Naive B cell (primary cell): ENCODE data around the gene CCDC157. TPM values are rescaled to one million over a fixed set of nuclear protein-coding genes. Genes with fewer than 3 reads are reported as not detected.

Source experiments
- ATAC-seq, 2 donors: fragments of 150-1000 bp; cut with Tn5 transposase; 2 replicates each; pipeline ENCODE4 v1.10.0; 2021; ENCODE audit warnings: low read depth in 2 of 2, mild to moderate bottlenecking in 2 of 2, moderate library complexity in 2 of 2
- DNase-seq: peaks from one replicate; pipeline ENCODE4 v3.0.0; 2022
- H3K27ac Mint-ChIP-seq, 6 donors: one replicate each; pipeline ENCODE4 v1.8.0; 2020 to 2022; ENCODE audit warnings: mild to moderate bottlenecking in 6 of 6, mixed read lengths in 6 of 6, moderate library complexity in 5 of 6, inconsistent platforms in 2 of 6
- H3K27me3 Mint-ChIP-seq, 3 donors: one replicate each; pipeline ENCODE4 v1.8.0; 2021 to 2022; ENCODE audit warnings: mixed read lengths in 3 of 3, mild to moderate bottlenecking in 1 of 3
- H3K36me3 Mint-ChIP-seq, 2 donors: one replicate each; pipeline ENCODE4 v1.8.0; 2020 to 2022; ENCODE audit warnings: mixed read lengths in 2 of 2, inconsistent platforms in 1 of 2, mild to moderate bottlenecking in 1 of 2
- H3K4me1 Mint-ChIP-seq, 3 donors: one replicate each; pipeline ENCODE4 v1.8.0; 2020 to 2022; ENCODE audit warnings: mixed read lengths in 3 of 3, inconsistent platforms in 1 of 3, mild to moderate bottlenecking in 1 of 3, moderate library complexity in 1 of 3
- H3K4me3 Mint-ChIP-seq, 8 donors: one replicate each; pipeline ENCODE4 v1.8.0; 2020 to 2022; ENCODE audit warnings: mild to moderate bottlenecking in 8 of 8, mixed read lengths in 8 of 8, moderate library complexity in 8 of 8, inconsistent platforms in 2 of 8
- H3K9me3 Mint-ChIP-seq, 7 donors: one replicate each; pipeline ENCODE4 v1.8.0; 2020 to 2022; ENCODE audit warnings: mixed read lengths in 7 of 7, mild to moderate bottlenecking in 5 of 7, inconsistent platforms in 2 of 7, moderate library complexity in 1 of 7
- polyA plus RNA-seq, 6 donors: library from polyadenylated mRNA; unstranded; fragments of 300-500 nt; fragmentation: Illumina TruSeq; gene quantifications; one replicate each; pipeline ENCODE4 v1.2.3, GENCODE V29; 2021; ENCODE audit warnings: low read depth in 6 of 6

CCDC157 gene
- polyA plus RNA-seq, 6 donors from 2014 or later: 0.47 to 2.6 (median 1.6) TPM; not detected in 1

GRCh38 chr22:30317778-30318177 lies 39.0 kb upstream of the CCDC157 start:
- peaks cover 7 to 9% of the 10 kb centered on the region in 2 donors for H3K36me3 Mint-ChIP-seq
- H3K9me3 Mint-ChIP-seq: no peaks in the 10 kb centered on the region
- ATAC-seq: no peak

GRCh38 chr22:30318799-30319419 lies 37.9 kb upstream of the CCDC157 start:
- ATAC-seq (no peak), DNase-seq (no peak)
- Mint-ChIP-seq H3K4me1 (peaks cover 57 to 96% (median 91%) of the 10 kb centered on the region in 3 donors), H3K27me3 (no peaks in the 10 kb centered on the region), H3K9me3 (no peaks in the 10 kb centered on the region), H3K4me3 (peak overlapping the region in 1 of 8 donors; percentile 31), H3K27ac (peak overlapping the region in 5 of 6 donors; percentile 5 to 95 (median 73)), H3K36me3 (peaks cover 7 to 9% of the 10 kb centered on the region in 2 donors)

More at GRCh38 chr22:30317778-30318177, 39.0 kb upstream of the CCDC157 start:
- peaks cover 58 to 96% (median 89%) of the 10 kb centered on the region in 3 donors for H3K4me1 Mint-ChIP-seq
- no peak for DNase-seq
- peak overlapping the region in 1 of 8 donors; percentile 12 for H3K4me3 Mint-ChIP-seq
- H3K27ac Mint-ChIP-seq: peak overlapping the region in 4 of 6 donors; percentile 36 to 95 (median 80)
- no peaks in the 10 kb centered on the region for H3K27me3 Mint-ChIP-seq

DNA sequence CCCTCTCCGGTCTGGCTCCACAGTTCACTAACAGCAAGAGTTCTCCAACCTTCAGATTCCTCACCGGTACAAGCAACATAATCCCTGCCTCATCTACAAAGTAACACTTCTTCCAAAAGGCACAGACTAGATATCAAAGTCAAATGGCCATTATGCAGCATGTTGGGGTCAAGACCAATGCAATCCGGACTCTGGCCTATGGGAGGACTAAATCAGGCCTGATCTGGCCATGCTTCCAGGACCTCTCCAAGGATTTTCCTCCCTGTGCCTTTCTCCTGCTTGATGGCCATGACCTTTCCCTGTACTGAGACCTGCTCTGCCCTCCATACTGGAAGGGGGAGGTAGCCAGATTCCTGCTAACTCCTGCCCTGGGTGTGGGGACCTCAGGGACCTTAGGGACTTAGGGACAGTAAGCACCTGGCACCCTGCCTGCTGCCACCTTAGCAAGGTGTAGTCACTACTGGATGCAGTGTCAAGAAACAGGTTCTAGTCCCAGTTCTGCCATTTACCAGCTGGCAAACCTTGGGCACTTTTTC lies 36.7 kb upstream of the CCDC157 start:
- H3K36me3 Mint-ChIP-seq: peaks cover 3 to 9% of the 10 kb centered on the region in 2 donors
- no peaks in the 10 kb centered on the region for H3K27me3 Mint-ChIP-seq
- DNase-seq (no peak), ATAC-seq (no peak)
- H3K27ac Mint-ChIP-seq: peak overlapping the region in 2 of 6 donors; percentile 10 to 38
- peak overlapping the region in 1 of 8 donors; percentile 36 for H3K4me3 Mint-ChIP-seq
- H3K9me3 Mint-ChIP-seq: no peaks in the 10 kb centered on the region
- peaks cover 57 to 96% (median 91%) of the 10 kb centered on the region in 3 donors for H3K4me1 Mint-ChIP-seq

DNA sequence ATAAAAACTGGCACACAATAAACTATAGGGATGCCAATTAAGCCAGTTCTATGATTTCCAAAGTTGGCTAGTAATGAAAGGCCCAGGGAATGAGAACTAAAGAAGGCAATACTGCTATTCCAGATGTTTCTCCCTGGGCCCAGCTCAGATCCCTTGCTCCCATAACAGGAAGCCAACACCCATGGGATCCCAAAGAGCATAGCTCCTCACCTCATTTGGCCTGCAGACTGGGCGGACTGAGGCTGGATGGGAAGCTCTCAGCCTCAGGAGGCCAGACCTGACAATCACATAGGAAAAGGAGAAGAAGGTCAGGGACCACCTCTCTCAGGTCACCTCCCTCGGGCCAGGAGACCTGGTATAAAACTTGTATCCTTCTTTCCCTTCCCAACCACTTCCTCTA lies 35.3 kb upstream of the CCDC157 start:
- ATAC-seq: no peak
- peaks cover 57 to 94% (median 89%) of the 10 kb centered on the region in 3 donors for H3K4me1 Mint-ChIP-seq
- DNase-seq: no peak
- no peaks in the 10 kb centered on the region for H3K9me3 Mint-ChIP-seq
- H3K27me3 Mint-ChIP-seq: no peaks in the 10 kb centered on the region
- peaks cover 3 to 9% of the 10 kb centered on the region in 2 donors for H3K36me3 Mint-ChIP-seq
- H3K27ac Mint-ChIP-seq: peak overlapping the region in 2 of 6 donors; percentile 19 to 70
- H3K4me3 Mint-ChIP-seq: no peak overlapping the region

DNA sequence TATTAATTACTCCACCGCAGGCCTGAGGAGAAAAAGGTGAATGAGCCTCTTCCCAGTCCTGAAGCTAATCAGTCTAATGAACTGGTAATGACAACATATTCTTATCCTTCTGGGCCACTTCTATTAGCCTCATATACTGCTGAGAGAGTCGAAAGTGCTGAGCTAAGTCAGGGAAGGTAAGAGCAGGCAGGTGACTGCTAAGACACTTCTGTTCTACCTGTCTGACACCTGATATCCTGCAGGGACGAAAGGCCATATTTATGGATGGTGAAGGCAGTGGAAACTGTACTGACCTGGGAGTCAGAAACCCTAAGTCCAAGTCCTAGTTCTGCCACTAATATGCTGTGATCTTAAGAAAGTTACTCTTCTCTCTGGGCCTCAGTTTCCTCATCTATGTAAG lies 33.6 kb upstream of the CCDC157 start:
- no peaks in the 10 kb centered on the region for H3K9me3 Mint-ChIP-seq
- ATAC-seq: no peak
- no peak for DNase-seq
- H3K36me3 Mint-ChIP-seq: peaks cover 3 to 9% of the 10 kb centered on the region in 2 donors
- H3K27me3 Mint-ChIP-seq: no peaks in the 10 kb centered on the region
- H3K27ac Mint-ChIP-seq: peak overlapping the region in 1 of 6 donors; percentile 51
- peak overlapping the region in 3 of 8 donors; percentile 33 to 95 (median 56) for H3K4me3 Mint-ChIP-seq
- peaks cover 57 to 87% (median 86%) of the 10 kb centered on the region in 3 donors for H3K4me1 Mint-ChIP-seq

- Mint-ChIP-seq H3K36me3 (peaks cover 3 to 8% of the 10 kb centered on the region in 2 donors), H3K4me1 (peaks cover 48 to 77% (median 77%) of the 10 kb centered on the region in 3 donors), H3K9me3 (no peaks in the 10 kb centered on the region), H3K4me3 (peak overlapping the region; percentile 82 to 95 (median 87)), H3K27me3 (no peaks in the 10 kb centered on the region), H3K27ac (peak overlapping the region in 1 of 6 donors; percentile 38)
- DNase-seq: no peak
- no peak for ATAC-seq
Observed at GRCh38 chr22:30324014-30324730, 32.6 kb upstream of the CCDC157 start.

DNA sequence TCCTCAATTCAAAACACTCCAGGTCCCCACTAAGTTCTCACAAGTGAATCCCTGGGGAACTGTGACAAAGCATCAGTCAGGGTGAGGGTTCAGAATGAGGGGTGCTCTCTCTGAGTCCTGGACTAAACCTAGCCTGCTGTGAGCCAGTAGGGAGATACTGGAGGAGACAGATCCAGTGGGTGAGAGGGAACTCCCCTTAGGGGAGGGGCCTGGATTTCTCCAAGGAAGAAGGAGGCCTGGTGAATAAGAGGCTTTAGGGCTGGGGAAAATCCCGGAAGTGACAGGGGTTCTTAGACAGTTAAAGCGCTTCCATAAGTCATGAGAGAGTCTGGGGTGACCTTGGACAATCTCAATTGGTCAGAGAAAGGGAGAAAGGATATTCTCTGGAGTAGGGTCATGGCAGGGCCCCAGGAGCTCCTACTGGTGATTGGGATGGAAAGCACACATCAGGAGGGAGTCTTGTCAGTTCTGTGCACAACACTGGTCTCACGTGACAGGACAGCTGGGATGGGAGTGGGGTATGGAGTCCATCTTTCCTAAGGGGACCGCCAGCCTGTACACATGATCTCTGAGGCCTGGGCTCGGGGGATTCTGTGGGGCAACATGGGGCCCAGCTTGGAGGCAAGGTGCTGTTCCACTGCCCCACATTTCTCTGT lies 31.6 kb upstream of the CCDC157 start:
- DNase-seq (no peak), ATAC-seq (no peak)
- H3K27me3 Mint-ChIP-seq: no peaks in the 10 kb centered on the region
- peak overlapping the region; percentile 86 to 95 (median 89) for H3K4me3 Mint-ChIP-seq
- H3K9me3 Mint-ChIP-seq: no peaks in the 10 kb centered on the region
- H3K36me3 Mint-ChIP-seq: peaks cover under 1 to 3% of the 10 kb centered on the region in 2 donors
- H3K4me1 Mint-ChIP-seq: peaks cover 39 to 67% (median 67%) of the 10 kb centered on the region in 3 donors
- peak overlapping the region in 5 of 6 donors; percentile 59 to 85 (median 70) for H3K27ac Mint-ChIP-seq

- DNase-seq (no peak), ATAC-seq (no peak)
- Mint-ChIP-seq H3K27me3 (no peaks in the 10 kb centered on the region), H3K4me3 (peak overlapping the region; percentile 86 to 95 (median 89)), H3K4me1 (peaks cover 39 to 65% (median 61%) of the 10 kb centered on the region in 3 donors), H3K36me3 (peaks cover 0 to 6% of the 10 kb centered on the region in 2 donors), H3K27ac (peak overlapping the region in 4 of 6 donors; percentile 29 to 83 (median 42)), H3K9me3 (no peaks in the 10 kb centered on the region)
Observed at GRCh38 chr22:30325724-30326254, 31.0 kb upstream of the CCDC157 start.

DNA sequence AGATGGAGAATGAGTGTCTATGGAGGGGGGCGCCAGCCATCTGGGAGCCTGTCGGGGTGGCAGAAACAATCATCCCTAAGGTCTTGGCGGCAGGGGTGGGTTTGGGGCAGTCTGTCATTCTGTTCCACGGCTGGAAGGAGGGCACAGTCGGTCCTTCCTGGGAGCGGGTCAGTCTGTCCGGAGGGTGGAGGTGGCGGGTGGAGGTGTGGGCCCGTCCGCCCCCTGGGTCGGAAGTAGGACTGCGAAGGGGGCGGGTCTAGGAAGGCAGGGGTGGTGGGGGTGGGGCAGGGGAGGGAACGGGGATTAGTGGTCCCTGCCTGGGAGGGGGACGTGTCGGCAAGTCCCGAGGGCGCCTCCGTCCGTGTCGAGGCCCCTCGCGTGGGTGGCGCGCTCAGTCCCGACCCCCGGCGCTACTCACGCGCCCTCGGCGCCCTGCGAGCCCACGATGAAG lies 30.5 kb upstream of the CCDC157 start:
- peaks cover 39 to 60% (median 56%) of the 10 kb centered on the region in 3 donors for H3K4me1 Mint-ChIP-seq

GRCh38 chr22:30326706-30327362 lies 30.0 kb upstream of the CCDC157 start, which contains the start of gene TBC1D10A:
Gene TBC1D10A, minus strand, starts transcription at chr22:30326941. Its CDS starts 60 bp downstream, at chr22:30326881.
- H3K9me3 Mint-ChIP-seq: no peaks in the 10 kb centered on the region
- no peaks in the 10 kb centered on the region for H3K27me3 Mint-ChIP-seq
- H3K4me3 Mint-ChIP-seq: peak within 1 kb of the TSS; percentile 86 to 95 (median 89)
- peaks cover 0 to 7% of the 10 kb centered on the region in 2 donors for H3K36me3 Mint-ChIP-seq
- DNase-seq (peak; percentile 92), ATAC-seq (peak; percentile 89 to 90)
- peaks cover 39 to 54% (median 50%) of the 10 kb centered on the region in 3 donors for H3K4me1 Mint-ChIP-seq
- peak within 1 kb of the TSS; percentile 78 to 98 (median 92) for H3K27ac Mint-ChIP-seq

More for the DNA sequence above, 30.5 kb upstream of the CCDC157 start:
- no peak for DNase-seq
- H3K4me3 Mint-ChIP-seq: peak overlapping the region; percentile 86 to 95 (median 89)
- H3K27me3 Mint-ChIP-seq: no peaks in the 10 kb centered on the region
- peaks cover 0 to 7% of the 10 kb centered on the region in 2 donors for H3K36me3 Mint-ChIP-seq
- H3K27ac Mint-ChIP-seq: peak overlapping the region in 4 of 6 donors; percentile 37 to 83 (median 47)
- peak; percentile 19 to 32 for ATAC-seq
- H3K9me3 Mint-ChIP-seq: no peaks in the 10 kb centered on the region

DNA sequence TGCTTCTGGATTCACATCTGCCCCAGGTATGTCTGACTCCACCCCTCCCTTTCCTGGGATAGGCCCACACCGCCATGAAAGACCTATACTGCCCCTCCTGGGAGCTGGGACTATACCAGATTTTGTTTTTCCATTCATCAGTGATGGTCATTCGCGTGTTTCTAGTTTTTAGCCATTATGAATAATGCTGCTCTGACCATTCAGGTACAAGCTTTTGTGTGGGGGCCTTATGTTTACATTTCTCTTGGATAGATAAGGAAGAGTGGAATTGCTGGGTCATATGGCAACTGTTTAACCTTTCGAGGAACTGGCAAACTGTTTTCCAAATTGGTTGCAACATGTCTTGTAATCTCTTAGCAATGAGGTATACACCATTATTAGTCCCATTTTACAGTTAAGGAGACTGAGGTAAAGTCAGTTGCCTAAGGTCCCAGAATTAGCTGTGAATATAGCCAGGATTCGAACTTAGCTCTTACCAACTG lies 28.9 kb upstream of the CCDC157 start:
- Mint-ChIP-seq H3K27ac (peak overlapping the region in 4 of 6 donors; percentile 91 to 98 (median 95)), H3K4me3 (peak overlapping the region; percentile 75 to 91 (median 86)), H3K27me3 (no peaks in the 10 kb centered on the region), H3K36me3 (peaks cover 0 to 7% of the 10 kb centered on the region in 2 donors), H3K4me1 (peaks cover 39 to 48% (median 45%) of the 10 kb centered on the region in 3 donors), H3K9me3 (no peaks in the 10 kb centered on the region)
- no peak for ATAC-seq
- DNase-seq: no peak

- Mint-ChIP-seq H3K27ac (peak overlapping the region in 1 of 6 donors; percentile 10), H3K4me3 (peak overlapping the region in 1 of 8 donors; percentile 84), H3K4me1 (peaks cover 34 to 42% (median 39%) of the 10 kb centered on the region in 3 donors), H3K9me3 (no peaks in the 10 kb centered on the region), H3K27me3 (no peaks in the 10 kb centered on the region), H3K36me3 (peaks cover 0 to 7% of the 10 kb centered on the region in 2 donors)
- ATAC-seq: no peak
- no peak for DNase-seq
Observed at GRCh38 chr22:30328466-30329049, 28.2 kb upstream of the CCDC157 start.
